MV-4-11 (cell line): ENCODE results near the gene SRCIN1.
"Not testable (repeated sequence)": the region's sequence is repeated elsewhere in the genome, so short reads cannot be mapped to it uniquely, and the experiment has no call there.

Experiments
- DNase-seq: peaks from one replicate; lab custom pipeline; 2025; lab: John Stamatoyannopoulos, UW

SRCIN1 gene

DNA sequence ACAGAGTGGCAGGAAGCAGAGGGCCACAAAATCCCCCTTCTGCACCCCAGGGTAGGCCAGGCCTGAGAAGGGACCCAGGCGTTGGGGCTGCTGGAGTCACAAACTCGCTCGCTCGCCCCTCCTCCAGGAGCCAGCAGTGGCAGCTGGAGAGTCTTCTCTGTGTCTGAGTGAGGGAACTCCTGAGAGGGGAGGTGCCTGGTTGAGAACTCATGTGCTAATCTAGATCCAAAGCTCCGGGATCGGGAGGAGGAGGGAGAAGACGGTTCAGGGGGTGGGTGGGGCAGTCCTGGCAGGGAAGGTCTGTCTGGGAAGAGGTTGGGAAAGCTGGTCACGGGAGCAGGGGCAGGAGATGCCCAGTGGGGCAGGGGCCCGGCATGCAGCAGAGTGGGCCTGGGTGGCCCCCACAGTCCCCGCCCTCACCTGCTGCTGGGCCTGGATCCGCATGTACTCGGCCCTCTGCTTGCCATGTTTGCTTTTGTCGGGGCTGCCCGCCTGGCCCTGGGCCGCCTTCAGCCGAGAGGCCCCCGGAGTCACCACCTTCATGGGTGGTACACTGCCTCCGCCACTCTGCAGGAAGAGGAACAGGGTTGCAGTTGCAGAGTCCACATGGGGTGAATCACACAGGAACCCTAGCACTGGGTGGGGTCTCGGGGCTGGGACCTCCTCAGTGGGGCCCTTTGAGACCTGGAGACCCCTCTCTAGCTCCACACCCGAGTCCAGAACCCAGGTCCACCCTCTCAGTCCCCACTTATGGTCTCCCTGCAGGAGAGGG lies 62.2 kb downstream of the SRCIN1 start:
- no peak for DNase-seq

DNA sequence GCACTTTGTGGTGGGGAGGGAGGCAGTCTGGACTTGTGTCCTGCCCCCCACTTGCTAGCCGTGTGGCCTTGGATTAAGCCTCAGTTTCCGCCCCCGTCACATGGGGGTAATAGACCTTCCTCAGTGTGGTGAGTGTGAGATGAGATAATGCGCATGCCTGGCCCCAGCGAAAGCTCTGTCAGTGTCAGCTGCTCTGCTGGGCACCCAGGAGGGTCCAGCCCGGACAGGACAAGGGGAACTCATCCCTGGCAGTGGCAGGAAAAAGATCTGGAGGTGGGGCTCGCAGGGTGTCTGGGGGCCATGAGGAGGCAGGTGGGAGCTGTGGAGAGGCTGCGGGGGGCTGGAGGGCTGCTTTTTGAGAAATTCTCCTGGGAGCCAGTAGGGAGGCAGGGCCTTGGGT lies 63.5 kb downstream of the SRCIN1 start:
- DNase-seq: no peak

DNA sequence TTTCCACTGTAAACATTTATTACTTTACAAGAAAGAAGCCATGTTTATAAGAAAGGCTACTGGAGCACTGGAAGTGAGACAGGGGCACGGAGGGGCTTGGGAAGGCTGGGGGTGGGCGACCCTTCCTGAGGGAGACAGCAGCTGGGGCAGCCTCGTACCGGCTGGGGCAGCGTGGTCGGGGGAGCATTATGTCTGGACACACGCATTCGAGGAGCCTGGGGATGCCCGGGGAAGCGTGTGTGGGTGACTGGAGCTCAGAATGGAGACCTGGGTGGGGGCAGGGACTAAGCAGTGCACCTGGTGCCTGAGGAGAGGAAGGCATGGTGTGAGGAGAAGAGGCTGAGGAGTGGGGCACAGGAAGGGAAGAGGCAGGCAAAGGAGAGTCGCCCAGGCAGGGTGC lies 64.5 kb downstream of the SRCIN1 start:
- no peak for DNase-seq

DNA sequence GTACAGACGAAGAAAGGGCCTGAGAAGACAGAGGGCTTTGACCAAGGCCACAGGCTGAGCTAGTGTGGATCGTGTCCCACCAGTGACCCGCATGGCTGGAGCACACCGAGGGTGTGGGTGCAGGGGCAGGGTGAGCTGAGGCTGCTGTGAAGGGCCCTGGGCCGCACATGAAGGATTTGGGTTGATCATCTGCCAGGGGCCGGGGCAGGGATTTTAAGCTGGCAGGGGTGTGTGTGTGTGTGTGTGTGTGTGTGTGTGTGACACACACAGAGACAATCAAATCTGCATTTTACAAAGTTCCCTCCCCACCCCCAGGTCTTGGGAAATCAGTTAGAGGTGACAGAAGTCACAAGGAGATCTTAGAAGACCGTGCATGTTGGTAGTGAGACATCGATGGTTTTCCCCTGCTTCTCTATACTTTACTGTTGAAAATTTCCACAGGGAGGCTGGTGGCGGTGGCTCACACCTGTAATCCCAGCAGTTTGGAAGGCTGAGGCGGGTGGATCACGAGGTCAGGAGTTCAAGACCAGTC lies 65.2 kb downstream of the SRCIN1 start:
- DNase-seq: no peak

DNA sequence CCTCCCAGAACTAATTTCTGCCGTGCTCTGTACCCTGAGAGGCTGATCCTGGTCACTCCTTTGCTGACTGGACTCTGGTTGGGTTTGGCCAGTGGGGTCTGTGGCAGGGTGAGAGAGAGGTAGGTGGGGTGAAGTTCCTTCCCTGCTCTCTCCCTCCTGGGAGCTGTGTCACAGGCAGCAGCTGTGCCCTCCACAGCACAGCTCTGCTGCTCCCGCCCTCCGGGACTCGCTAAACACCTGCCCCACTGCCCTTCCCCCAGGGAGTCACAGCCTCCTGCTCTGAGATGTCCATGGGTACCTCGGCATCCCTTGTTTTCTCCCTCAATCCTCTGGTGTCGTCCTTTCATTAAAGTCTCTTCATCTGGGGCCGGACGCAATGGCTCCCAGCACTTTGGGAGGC lies 66.4 kb downstream of the SRCIN1 start:
- no peak for DNase-seq

DNA sequence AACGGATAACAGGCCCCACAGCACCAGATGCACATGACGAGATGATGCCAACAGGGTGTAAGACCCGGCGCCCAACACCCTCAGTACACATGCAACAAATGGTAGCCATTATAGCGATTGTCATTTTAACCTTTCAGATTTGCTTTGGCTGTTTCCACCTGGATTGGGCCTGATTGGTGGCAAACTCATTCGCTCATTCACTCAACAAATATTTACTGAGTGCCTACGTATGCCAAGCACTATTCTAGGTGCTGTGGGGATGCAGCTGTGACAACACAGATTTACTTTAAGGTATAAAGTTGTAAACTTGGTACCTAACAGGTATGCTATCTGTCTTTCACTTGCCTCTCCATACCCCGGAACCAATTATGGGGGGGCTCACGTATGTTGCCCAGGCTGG lies 66.8 kb downstream of the SRCIN1 start:
- no peak for DNase-seq

DNA sequence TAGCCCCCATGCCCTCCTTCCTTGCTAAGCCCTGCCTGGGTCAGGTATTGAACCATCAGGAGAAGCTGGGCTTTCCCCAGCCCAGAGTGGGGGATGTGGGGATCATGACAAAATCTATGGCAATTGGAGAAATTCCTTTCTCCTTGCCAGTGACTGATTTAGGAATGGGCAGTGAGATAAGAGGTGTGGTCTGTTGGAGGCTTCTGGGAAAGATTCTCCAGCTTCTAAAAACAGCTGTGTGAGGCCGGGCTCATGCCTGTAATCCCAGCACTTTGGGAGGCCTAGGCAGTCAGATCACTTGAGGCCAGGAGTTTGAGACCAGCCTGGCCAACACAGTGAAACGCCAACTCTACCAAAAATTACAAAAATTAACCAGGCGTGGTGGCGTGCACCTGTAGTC lies 69.1 kb downstream of the SRCIN1 start:
- DNase-seq: no peak

DNA sequence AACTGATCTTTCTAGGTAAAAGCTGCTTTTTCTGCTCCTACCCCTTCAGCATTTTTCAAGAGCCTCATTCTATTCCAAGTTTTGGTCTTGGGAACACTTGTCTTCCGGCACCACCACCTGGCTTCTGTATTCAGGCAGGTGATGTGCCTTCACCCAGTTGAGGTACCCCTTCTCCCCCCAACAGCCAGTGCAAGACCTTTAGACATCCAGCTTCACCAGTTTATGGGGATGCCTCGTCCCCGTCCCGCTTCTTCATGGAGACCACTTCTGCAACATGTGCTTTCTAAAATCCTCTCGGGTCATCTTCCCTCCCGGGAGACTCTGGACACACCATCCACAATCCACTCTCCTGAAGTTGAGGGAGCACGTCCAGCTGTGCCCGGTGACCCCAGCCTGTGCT lies 69.9 kb downstream of the SRCIN1 start:
- DNase-seq: no peak

DNA sequence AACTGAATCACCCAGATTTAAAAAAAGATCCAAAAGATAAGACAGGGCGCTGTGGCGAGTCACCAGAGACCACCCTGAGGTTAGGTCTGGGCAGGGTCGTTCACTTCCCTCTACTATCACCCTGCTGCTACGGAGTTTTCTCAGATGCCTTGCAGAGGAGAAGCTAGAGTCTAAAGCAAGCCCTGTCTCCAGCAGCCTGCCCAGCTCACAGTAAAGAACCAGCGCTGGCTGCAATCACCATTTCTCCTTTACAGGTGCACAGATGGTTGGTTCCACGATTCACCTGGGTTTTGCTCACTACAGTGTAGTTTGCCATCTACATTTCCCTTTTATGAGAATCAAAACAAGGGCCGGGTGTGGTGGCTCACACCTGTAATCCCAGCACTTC lies 71.3 kb downstream of the SRCIN1 start:
- no peak for DNase-seq

DNA sequence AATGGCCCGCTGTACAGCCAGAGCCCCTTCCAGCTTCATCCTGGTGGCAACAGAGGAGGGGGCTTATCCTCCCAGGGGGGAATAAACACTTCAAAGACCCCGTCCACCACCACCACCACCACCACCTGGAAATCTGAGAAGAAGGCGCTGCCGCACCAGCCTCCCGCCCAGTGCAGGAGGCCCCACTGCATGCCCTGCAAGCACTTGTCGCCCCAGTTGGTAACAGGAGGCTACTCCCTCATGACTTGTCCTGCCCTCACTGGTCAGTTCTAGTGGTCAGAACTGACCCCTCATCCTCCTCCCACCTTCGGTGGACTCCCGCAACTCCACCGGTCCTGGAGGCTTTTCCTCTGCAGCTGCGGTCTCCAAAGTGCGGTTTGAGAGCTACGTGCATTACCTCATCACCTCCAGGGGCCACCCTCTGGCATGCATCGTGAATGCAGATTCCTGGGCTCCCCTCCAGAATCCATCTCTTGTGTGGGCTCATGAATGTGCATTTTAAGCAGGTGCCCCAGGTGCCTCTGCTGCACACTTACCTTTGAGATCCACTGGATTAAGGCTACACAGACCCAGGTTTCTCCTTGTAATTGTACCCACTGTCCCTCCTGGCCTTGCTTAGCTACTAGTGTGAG lies 71.8 kb downstream of the SRCIN1 start:
- no peak for DNase-seq

DNA sequence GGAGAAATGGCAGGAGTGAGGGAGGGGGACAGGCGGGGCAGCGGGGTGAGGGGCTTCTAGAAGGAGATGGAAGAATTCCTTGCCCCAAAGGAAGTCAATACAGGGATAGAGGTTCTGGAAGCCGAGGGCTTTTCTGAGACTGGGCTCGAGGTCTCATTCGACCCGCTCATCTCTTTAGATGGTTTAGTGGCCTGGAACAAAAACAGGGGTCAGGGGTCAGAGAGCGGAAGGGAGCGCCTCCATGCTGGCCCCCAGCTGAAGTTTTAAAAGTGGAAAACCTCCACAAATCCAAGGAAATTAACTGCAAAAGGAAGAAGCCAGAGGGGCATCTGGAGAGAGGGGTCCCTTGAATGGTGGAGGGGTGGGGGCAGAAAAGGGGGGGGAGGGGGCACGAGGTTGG lies 72.5 kb downstream of the SRCIN1 start:
- no peak for DNase-seq

DNA sequence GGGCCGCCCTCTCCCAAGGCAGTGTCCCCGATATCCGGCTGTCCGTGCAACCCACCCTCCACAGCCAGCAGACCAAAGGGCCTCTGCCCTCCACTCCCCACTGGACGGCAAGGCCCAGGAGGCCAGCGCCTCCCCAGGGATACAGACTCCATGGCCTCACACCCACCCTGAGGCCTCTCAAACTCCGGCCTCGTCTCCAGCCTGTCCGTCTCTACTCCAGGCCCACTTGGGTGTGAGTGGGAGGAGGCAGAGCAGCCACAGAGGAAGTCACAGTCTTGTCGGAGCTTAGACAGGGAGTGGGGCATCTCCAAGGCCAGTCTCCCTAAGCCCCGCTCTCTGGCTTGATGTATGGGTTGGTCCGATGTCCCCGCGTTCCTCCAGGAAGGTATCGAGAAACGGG lies 73.3 kb downstream of the SRCIN1 start:
- no peak for DNase-seq

DNA sequence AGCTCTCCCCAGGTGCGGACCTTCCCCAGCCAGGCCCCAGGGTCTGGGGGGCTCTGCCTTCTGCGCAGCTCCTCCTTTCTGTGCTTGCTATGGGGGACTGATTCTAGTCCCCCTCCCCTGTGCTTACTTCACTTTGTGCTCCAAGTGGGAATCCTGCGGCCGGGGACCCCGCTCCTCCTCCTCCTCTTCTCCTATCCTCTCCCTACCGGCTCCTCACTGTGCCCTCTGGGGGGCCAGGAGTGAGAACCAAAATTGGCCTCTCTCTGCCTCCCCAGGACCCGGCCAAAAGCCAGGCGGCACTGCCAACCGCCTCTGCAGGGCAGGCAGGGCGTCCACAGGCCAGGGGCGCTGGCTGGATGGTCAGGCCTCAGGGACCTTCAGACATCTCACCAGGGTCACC lies 74.0 kb downstream of the SRCIN1 start:
- not testable (repeated sequence) for DNase-seq

DNA sequence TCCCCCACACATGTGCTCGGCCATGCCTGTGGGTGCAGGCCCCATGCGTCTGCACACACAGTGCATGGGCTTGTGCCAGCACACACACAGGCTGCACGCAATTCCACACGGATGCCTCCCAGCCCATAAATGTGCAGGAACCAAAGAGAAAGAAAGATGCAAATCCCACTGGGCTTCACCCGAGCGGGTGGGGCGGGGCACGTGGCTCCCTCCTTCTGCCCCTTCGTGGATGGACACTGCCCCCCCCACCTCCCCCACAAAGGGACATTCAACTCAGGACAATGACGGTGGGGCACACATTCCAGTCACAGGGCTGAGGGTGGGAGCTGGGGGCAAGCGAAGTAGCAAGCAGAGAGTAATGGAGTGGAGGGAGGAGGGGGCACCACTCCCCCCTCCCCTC lies 74.9 kb downstream of the SRCIN1 start:
- DNase-seq: not testable (repeated sequence)

DNA sequence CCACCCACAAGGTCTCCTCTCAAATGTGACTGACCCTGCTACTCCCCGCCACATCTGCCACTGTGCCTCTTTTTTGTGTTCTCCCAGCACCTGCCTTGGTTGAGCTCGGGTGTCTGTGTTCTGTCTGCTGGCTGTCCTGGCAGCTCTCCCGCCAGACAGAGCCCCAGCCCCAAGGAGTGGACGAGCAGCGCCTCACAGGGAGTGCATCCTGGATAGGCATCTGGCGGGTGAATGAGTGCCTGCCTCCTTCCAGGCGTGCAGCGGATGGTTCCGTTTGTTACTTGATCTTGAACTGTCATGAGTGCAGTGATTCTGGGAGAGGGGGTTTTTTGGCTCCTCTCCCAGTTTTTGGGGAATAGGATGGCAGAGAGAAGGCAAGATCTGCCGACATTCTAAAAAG lies 77.6 kb downstream of the SRCIN1 start:
- not testable (repeated sequence) for DNase-seq

DNA sequence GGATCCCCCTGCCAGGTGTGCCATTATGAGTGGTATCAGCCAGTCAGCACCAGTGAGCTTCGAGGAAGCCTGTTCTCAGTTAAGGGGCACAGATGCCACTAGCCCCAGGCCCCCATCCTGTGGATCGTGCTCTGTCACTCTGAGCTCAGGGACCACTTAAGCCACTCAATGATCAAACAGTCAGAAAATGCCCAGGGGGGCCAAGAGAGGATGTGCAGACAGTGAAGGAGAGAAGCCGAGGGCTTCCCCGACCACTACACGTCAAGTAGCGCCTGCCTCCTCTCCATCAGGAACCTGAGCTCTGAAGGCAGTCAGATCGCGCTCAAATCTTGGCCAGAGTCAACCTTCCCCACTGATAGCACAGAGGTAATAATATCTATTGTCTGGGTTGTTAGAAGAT lies 79.2 kb downstream of the SRCIN1 start:
- not testable (repeated sequence) for DNase-seq

DNA sequence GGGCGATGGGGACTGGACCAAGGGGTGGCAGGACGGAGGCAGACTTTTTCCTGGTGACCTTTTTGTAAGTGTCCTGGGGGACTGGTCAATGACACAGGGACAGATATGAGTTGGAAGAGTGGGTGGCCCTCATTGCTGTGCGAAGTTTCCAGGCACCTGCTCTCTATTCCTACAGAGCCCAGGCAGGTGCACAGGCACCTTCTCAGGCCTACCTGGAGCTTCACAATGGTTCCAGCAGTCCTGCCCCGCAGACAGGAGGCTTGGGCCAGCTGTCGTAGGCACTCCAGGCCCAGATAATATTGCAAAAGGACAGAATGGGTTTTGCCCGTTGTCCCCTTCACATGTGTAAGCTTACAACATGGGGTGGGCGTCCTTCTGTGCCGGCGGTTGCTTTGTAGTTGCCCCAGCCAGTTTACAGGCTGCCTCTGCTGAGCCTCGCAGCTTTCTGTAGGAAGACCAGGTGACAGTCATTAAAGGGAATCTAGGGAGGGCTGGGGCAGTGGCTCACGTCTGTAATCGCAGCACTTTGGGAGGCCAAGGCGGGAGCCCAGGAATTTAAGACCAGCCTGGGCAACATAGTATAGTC lies 93.2 kb downstream of the SRCIN1 start:
- DNase-seq: no peak

DNA sequence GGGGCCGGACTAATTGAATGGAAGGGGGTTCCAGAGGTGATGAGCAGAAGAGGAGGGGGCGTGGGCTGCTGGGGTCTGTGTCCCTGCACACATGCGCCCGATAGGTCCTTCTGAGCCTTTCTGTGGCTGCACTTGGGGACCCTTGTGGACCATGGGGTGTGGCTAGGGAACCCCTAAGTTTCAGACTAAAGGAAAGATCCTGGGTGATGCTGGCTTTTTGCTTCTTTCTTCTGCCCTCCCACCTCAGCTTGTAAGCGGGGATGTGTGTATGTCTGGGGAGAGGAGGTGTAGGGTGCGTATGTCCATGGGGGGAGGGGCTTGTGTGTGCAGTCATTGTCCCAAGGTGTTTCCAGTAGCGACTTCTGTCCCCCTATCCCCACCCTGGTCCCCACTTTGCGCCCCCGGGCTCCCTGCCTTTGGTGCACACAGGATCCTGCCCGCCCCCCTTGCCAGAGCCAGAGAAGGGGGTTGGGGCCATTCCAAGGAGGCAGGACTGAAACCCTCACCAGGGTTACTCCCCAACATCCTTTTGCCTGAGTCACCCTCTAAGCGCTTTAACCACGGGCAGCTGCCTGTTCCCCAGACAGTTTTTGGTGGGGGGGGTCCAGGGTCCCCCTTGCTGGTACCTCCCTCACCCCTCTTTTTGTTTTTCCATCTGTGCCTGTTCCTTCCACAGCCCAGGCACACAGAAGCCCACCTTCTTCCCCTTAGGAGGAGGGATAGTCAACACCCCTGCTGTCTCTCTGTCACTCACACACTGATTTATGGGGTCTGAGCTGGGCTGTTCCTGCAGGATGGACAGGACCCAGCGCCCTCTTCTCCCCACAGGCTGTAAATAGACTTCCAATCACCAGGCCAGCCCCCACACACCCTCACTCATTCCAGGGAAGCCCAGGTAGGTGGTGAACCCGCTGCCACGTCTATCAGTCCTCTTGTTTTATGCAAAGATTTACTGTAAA lies 94.3 kb downstream of the SRCIN1 start:
- no peak for DNase-seq

DNA sequence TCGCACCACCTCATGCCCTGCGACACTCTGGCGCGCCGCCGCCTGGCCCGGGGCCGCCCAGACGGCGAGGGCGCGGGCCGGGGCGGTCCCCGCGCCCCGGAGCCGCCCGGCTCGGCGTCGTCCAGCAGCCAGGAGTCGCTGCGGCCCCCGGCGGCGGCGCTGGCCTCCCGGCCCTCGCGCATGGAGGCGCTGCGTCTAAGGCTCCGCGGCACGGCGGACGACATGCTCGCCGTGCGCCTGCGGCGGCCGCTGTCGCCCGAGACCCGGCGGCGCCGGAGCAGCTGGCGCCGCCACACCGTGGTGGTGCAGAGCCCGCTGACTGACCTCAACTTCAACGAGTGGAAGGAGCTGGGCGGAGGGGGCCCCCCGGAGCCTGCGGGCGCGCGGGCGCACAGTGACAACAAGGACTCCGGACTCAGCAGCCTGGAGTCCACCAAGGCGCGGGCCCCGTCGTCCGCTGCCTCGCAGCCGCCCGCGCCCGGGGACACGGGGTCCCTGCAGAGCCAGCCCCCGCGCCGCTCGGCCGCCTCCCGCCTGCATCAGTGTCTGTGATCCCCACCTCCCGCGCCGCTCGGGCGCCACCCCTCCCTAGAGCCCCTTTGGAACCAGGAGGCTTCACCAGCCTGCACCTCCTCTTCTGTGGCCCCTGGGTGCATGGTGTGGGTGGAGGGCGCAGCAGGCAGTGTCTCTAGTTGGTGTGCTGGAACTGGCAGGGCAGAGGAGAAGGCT lies 95.2 kb downstream of the SRCIN1 start:
- no peak for DNase-seq

DNA sequence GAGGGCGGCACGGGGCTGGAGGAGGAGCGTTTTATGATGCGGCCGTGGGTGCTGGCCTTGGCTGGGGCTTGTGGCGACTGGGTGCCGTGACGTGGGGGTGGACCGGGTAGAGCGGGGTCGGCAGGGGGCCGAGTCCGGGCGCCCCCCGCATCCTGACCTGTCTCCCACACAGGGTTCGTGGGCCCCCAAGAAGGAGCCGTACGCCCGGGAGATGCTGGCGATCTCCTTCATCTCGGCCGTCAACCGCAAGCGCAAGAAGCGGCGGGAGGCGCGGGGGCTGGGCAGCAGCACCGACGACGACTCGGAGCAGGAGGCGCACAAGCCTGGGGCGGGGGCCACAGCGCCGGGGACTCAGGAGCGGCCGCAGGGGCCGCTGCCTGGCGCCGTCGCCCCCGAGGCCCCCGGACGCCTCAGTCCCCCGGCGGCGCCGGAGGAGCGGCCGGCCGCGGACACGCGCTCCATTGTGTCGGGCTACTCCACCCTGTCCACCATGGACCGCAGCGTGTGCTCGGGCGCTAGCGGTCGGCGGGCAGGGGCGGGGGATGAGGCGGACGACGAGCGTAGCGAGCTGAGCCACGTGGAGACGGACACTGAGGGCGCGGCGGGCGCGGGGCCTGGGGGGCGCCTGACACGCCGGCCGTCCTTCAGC lies 95.9 kb downstream of the SRCIN1 start:
- DNase-seq: no peak
